HG03571 (cell line): ENCODE data around the gene ZNF580.
A peak's percentile ranks its signal among the peaks of the same experiment; 100 is the strongest.

ENCODE experiments used
- ATAC-seq: cut with Tn5 transposase; IDR thresholded peaks from one replicate; pipeline ENCODE4 v1.9.1; 2021; ENCODE audit not compliant: unreplicated experiment

ZNF580 gene, protein sequence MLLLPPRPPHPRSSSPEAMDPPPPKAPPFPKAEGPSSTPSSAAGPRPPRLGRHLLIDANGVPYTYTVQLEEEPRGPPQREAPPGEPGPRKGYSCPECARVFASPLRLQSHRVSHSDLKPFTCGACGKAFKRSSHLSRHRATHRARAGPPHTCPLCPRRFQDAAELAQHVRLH

DNA sequence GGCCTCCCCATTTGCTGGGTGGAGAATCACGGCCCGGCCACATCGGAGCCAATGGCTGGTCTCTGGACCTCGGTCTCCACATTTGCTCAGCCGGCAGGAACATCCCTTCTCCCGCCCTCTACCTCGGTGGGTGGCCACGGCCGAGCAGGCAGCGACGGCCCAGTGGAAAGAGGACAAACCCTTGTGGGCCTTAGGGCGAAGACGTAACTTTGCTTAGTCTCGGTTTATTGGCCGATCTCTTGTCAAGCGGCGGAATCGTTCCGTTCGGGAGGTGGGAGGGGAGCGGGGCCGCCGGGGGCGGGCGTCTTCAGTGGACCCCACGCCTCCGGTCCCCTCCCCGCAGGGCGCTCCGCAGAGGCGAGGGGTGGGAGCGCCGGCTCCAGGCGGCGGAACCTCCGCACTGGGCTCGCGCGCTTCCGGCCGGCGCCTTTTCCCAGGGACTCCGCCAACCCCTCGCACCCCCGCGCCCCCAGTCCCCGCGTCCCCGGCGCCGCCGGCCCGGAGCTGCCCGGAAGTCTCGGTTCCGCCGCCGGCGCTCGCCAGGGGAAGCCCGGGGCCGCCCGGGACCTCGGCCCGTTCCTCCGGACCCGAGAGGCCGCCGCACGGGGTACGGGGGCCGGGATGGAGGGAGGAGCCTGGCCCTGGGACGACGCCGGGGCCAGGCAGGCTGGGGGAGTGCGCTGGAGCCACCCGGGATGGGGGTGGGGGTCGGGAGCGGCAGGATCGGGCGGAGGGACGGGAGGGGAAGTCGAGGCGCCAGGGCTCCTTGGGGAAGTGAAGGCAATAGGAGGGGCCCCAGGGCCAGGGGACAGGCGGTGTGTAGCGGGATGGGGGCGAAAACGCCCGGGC is at the start of gene ZNF580:
Gene ZNF580, plus strand, starts transcription at position 426 of the 849 bp plus-strand sequence. CDS start 1,507 bp downstream, outside the sequence.
- ATAC-seq = no peak

- ATAC-seq = no peak
Measured at GRCh38 chr19:55591555-55591954, 49.2 kb upstream of the ZNF580 start.

DNA sequence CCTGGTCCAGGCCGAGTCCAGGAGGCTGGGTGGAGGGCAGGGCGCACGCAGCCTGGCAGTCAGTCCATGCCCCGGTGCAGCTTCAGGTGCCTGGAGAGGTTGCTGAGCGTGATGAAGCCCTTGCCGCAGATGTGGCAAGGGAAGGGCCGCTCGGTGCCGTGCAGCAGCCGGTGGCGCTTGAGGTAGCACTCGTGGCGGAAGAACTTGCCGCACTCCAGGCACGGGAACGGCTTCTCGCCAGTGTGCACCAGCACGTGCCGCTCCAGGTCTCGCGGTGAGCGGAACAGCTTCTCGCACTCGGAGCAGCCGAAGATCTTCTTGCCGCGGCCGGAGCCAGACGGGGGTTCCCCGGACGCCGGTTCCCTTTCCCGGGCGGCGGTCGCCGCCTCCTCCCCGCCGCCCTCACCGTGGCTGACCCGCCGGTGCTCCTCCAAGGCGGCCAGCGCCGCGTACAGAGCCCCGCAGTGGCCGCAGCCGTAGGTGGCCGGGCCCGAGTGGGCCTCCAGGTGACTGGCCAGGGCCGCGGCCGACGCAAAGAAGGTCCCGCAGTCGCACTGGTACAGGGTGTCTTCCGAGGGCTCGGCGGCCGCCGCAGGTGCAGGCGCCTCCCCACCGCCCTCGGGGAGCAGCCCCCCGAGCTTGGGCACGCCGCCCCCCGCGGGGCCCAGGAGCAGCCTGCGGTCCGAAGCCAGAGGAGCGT is 48.3 kb upstream of the ZNF580 start:
- ATAC-seq = no peak

DNA sequence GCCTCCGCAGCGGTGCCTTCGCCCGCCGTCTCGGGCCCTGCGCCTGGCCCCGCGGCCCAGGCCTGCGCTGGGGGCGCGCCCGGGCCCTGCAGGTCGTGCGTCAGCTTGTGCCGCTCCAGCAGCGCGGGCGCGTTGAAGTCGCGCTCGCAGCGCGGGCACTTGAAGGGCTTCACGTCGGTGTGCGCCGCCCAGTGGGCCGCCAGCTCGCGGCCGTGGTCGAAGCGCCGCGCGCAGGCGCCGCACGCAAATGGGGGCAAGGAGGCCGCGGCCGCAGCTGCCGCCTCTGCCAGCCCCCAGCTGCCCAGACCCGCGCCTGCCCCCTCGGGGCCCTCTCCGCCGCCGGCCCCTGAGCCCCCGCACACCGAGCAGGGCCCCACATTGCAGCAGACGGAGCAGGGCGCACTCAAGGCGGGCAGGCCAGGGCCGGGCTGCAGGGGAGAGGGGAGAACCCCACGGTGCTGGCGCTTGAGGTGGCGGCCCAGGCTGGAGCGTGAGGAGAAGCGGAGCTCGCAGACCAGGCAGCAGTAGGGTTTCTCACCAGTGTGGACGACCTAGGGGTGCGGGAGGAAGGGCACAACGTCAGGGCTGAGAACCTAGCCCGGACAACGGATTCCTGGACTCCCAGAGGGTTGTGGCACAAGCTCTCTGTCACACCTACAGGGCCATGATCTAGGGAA is 47.6 kb upstream of the ZNF580 start:
- no peak for ATAC-seq

DNA sequence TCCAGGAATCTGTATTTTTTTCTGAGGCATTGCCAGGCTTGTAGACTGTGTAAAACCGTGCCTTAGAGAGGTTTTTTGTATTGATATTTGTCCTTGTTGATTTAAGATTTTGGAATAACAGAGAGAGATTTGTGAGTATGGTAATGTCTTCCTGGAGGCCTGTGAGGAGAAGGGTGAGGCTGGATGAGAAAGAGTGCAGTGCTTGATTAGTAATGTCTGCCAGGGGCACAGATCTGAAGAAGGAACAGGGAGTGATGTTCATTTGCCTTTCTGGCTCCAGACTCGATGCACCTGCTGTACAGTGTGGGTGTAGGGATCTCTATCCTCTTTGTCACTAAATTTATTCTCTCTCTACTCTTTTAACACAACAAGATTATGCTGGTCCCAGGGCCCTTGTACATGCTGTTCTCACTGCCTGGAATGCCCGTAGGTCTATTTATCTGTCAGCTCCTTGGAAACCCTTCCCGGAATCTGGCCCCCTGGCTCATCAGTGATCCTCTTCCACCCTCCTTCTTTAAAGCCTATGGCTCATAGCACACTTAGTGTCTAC is 45.7 kb upstream of the ZNF580 start:
- ATAC-seq = no peak

- no peak for ATAC-seq
Measured at GRCh38 chr19:55596304-55596703, 44.5 kb upstream of the ZNF580 start.

- ATAC-seq = no peak
Measured at GRCh38 chr19:55597501-55597921, 43.3 kb upstream of the ZNF580 start.

- no peak for ATAC-seq
Measured at GRCh38 chr19:55598034-55598433, 42.8 kb upstream of the ZNF580 start.

DNA sequence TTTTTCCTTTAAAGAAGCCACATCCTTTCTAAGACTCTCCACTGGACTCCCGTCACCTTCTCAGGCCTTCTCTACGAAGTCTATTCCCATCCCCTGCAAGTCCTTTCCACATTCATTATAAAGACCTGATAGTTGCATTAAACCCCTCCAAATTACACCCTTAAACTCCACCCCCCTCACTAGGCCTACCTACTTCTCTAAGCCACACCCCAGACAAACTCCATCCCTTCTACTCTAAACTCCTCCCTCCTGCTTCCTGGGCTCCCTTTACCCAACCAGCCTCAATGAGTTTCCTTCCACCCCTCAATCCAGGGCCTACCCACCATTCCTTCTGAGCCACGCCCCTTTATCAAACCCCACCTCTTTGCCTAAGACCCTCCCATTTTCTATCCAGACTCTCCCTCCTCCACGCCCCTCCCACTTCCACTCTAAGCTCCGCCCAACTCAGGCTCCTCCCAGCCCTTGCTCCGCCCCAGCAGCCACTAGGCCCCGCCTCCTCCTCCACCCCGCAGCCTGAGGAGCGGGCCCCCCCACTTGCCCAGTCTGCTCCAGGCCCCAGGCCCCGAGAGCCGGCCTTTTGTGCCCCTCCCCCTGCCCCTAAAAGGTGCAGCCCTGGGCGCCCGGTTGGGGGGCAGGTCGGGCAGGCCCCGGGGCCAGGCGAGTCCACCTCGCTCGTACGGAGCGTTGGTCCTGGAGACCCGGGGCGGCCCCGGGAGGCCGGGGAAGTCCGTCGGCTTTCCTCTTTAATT is 41.9 kb upstream of the ZNF580 start:
- peak; percentile 46 for ATAC-seq

GRCh38 chr19:55599468-55599841 is 41.3 kb upstream of the ZNF580 start, which contains the start of gene FIZ1:
Gene FIZ1, minus strand, starts transcription at chr19:55599517. Its CDS starts 1,652 bp downstream, at chr19:55597865.
- ATAC-seq = peak; percentile 44

GRCh38 chr19:55599842-55600661 is 40.8 kb upstream of the ZNF580 start, which contains the start of gene ZNF524:
Gene ZNF524, plus strand, starts transcription at chr19:55600288. Its CDS starts 1,825 bp downstream, at chr19:55602113.
- peak; percentile 41 for ATAC-seq

- ATAC-seq = no peak
Measured at GRCh38 chr19:55600662-55601028, 40.2 kb upstream of the ZNF580 start.

GRCh38 chr19:55601084-55601483 is 39.7 kb upstream of the ZNF580 start:
- ATAC-seq = no peak

GRCh38 chr19:55602104-55603001 is 38.4 kb upstream of the ZNF580 start:
- ATAC-seq = no peak

- ATAC-seq = no peak
Measured at GRCh38 chr19:55603115-55603514, 37.7 kb upstream of the ZNF580 start.

DNA sequence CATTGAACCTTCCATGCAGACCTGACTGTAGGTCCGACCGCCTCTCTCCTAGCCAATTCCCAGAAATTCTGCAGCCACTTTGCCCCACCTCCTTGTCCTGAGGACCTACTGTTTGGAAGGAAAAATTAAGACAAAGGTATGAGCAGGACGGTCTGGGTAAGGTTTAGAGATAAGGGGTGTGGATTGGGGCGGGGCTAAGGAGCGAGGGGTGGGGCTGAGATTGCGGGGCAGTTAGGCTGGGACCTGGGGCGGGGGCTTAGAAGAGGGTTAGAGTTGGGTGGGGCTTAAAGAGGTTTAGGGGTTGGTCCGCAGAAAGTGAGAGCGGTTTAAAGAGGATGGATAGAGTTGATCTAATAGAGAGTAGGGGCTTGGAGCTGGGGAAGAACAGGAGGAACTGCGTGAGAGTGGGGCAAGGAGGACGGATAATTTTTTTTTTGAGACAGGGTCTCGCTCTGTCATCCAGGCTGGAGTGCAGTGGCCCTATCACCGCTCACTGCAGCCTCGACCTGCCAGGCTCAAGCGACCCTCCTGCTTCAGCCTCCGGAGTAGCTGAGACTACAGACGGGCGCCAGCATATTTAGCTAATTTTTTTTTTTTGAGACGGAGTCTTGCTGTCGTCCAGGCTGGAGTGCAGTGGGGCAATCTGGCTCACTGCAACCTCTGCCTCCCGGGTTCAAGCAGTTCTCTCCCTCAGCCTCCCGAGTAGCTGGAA is 37.1 kb upstream of the ZNF580 start:
- no peak for ATAC-seq

DNA sequence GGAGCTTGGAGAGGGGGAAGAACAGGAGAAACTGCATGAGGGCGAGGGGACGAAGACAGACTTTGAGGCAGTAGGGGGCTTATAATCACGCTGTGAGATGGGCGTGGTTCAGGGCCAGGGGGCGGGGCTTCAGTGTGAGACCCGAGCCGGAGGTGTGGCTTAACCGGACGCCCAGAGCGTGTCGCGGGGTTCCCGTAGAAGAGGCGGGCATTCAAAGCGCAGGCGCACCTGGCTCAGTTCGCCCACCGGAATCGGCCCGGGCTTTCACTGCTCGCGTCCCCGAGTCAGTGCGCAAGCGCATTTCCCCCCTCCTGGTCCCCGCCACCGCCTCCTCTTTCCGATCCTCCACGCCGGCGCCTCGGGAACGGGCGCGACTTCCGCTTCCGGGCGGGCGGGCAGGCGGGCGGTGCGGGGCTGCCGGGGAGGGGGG is 35.6 kb upstream of the ZNF580 start:
- ATAC-seq = peak; percentile 64
